ENCODE measurements around the gene CYP21A2.
"Not testable (repeated sequence)": the region's sequence is repeated elsewhere in the genome, so short reads cannot be mapped to it uniquely, and the experiment has no call there.

The CYP21A2 gene

GRCh38 chr6:32055756-32056155 lies 17.5 kb downstream of the CYP21A2 start:
- DNase-seq (ENCODE audit: low read depth), result not testable (repeated sequence)

- DNase-seq (ENCODE audit: low read depth), result no peak
These were observed 18.0 kb downstream of the CYP21A2 start for GRCh38 chr6:32056254-32056653.

- no peak for DNase-seq (ENCODE audit: low read depth)
These were observed 19.8 kb downstream of the CYP21A2 start for GRCh38 chr6:32057966-32058365.

GRCh38 chr6:32058511-32058963 lies 20.3 kb downstream of the CYP21A2 start:
- DNase-seq (ENCODE audit: low read depth), result no peak

GRCh38 chr6:32060966-32061655 lies 22.9 kb downstream of the CYP21A2 start:
- DNase-seq (ENCODE audit: low read depth), result no peak

- DNase-seq (ENCODE audit: low read depth), result no peak
These were observed 26.5 kb downstream of the CYP21A2 start for GRCh38 chr6:32064706-32065105.

- not testable (repeated sequence) for DNase-seq (ENCODE audit: low read depth)
These were observed 29.3 kb downstream of the CYP21A2 start for GRCh38 chr6:32067521-32067920.

- DNase-seq (ENCODE audit: low read depth), result not testable (repeated sequence)
These were observed 30.1 kb downstream of the CYP21A2 start for GRCh38 chr6:32068315-32068714.

GRCh38 chr6:32068867-32069266 lies 30.7 kb downstream of the CYP21A2 start:
- DNase-seq (ENCODE audit: low read depth), result no peak

GRCh38 chr6:32069460-32069859 lies 31.2 kb downstream of the CYP21A2 start:
- DNase-seq (ENCODE audit: low read depth), result no peak

GRCh38 chr6:32069878-32070515 lies 31.8 kb downstream of the CYP21A2 start:
- DNase-seq (ENCODE audit: low read depth), result no peak

GRCh38 chr6:32070814-32071543 lies 32.8 kb downstream of the CYP21A2 start:
- DNase-seq (ENCODE audit: low read depth), result no peak

GRCh38 chr6:32073101-32073500 lies 34.9 kb downstream of the CYP21A2 start:
- DNase-seq (ENCODE audit: low read depth), result no peak

- DNase-seq (ENCODE audit: low read depth), result no peak
These were observed 35.4 kb downstream of the CYP21A2 start for GRCh38 chr6:32073613-32074012.

GRCh38 chr6:32074996-32075532 lies 36.8 kb downstream of the CYP21A2 start:
- DNase-seq (ENCODE audit: low read depth), result no peak

GRCh38 chr6:32075781-32076180 lies 37.6 kb downstream of the CYP21A2 start:
- DNase-seq (ENCODE audit: low read depth), result no peak

GRCh38 chr6:32076321-32076809 lies 38.1 kb downstream of the CYP21A2 start:
- no peak for DNase-seq (ENCODE audit: low read depth)

GRCh38 chr6:32079566-32080290 lies 41.5 kb downstream of the CYP21A2 start:
- DNase-seq (ENCODE audit: low read depth), result no peak

GRCh38 chr6:32081168-32081990 lies 43.2 kb downstream of the CYP21A2 start:
- peak; percentile 75 for DNase-seq (ENCODE audit: low read depth)

GRCh38 chr6:32082478-32082877 lies 44.3 kb downstream of the CYP21A2 start:
- DNase-seq (ENCODE audit: low read depth), result no peak

- peak; percentile 85 for DNase-seq (ENCODE audit: low read depth)
These were observed 44.7 kb downstream of the CYP21A2 start for GRCh38 chr6:32082935-32083334.
